Caco-2 (cell line): Measurements from ENCODE around the gene TMEM141. TPM values are rescaled to one million over a fixed set of nuclear protein-coding genes. Genes with fewer than 3 reads are reported as not detected.
"Not testable (repeated sequence)": the region's sequence is repeated elsewhere in the genome, so short reads cannot be mapped to it uniquely, and the experiment has no call there.

Experiments used
- BruUV-seq: library from RNA; stranded (reverse); fragments of 400-500 nt; replicated peaks from 2 replicates; lab custom pipeline; 2021; lab: Mats Ljungman, UMichigan
- CTCF ChIA-PET: fragments of 300-600 bp; sonication (Branson Sonifier 250); formaldehyde crosslinking; loops from one replicate; lab custom pipeline; 2022; ENCODE audit warnings: antibody characterized with exemption; lab: Charles Lee
- POLR2A ChIA-PET: fragments of 300-600 bp; sonication (Branson Sonifier 250); formaldehyde crosslinking; loops from one replicate; lab custom pipeline; 2022; ENCODE audit warnings: antibody characterized with exemption; lab: Charles Lee
- DNase-seq, 2 experiments: peaks; one replicate each; pipeline versions ENCODE4 v3.0.0 to v3.0.0-alpha.2; 2020 to 2022
- H3K27me3 ChIP-seq: replicated peaks from 2 replicates; pipeline ENCODE4 v1.6.0; 2011; ENCODE audit warnings: low read length; ENCODE audit not compliant: control insufficient read depth, insufficient read depth
- H3K36me3 ChIP-seq: 2 replicates; pipeline ENCODE4 v1.5.1; 2011; ENCODE audit warnings: low read length; ENCODE audit not compliant: control insufficient read depth, insufficient read depth
- H3K4me1 ChIP-seq: fragments of 250-450 bp; sonication (Bioruptor Pico); 2 replicates; pipeline ENCODE4 v1.5.1; 2020; ENCODE audit warnings: mild to moderate bottlenecking
- H3K4me3 ChIP-seq: 2 replicates; pipeline ENCODE4 v1.5.1; 2011; ENCODE audit warnings: low read depth, mild to moderate bottlenecking, control low read depth, low read length
- H3K9me3 ChIP-seq: fragments of 250-450 bp; sonication (Bioruptor Pico); 2 replicates; pipeline ENCODE4 v1.5.1; 2020; ENCODE audit warnings: mild to moderate bottlenecking, moderate library complexity
- H3K27ac Mint-ChIP-seq: one replicate; pipeline ENCODE4 v1.8.0; 2022; ENCODE audit warnings: mixed read lengths; ENCODE audit not compliant: unreplicated experiment
- H3K27me3 Mint-ChIP-seq: one replicate; pipeline ENCODE4 v1.8.0; 2022; ENCODE audit warnings: mixed read lengths; ENCODE audit not compliant: insufficient read depth, unreplicated experiment
- H3K36me3 Mint-ChIP-seq: one replicate; pipeline ENCODE4 v1.8.0; 2022; ENCODE audit warnings: mild to moderate bottlenecking, mixed read lengths; ENCODE audit not compliant: insufficient read depth, unreplicated experiment
- H3K4me1 Mint-ChIP-seq: one replicate; pipeline ENCODE4 v1.8.0; 2022; ENCODE audit warnings: low read depth, mixed read lengths; ENCODE audit not compliant: unreplicated experiment
- H3K4me3 Mint-ChIP-seq: one replicate; pipeline ENCODE4 v1.8.0; 2022; ENCODE audit warnings: mild to moderate bottlenecking, moderate library complexity, mixed read lengths; ENCODE audit not compliant: unreplicated experiment
- H3K9me3 Mint-ChIP-seq: one replicate; pipeline ENCODE4 v1.8.0; 2022; ENCODE audit warnings: mixed read lengths; ENCODE audit not compliant: unreplicated experiment
- intact Hi-C: fragments of 100-400 bp; cut with micrococcal nuclease; formaldehyde crosslinking; loops from one replicate; pipeline ENCODE4 v1.10.0; 2022; ENCODE audit not compliant: unreplicated experiment
- total RNA-seq: library from RNA; stranded (reverse); gene quantifications from 2 replicates; pipeline ENCODE4 v1.2.3, GENCODE V29; 2022
- TF ChIP-seq, protein P1 (sequence below), 2 experiments: fragments of 200-600 bp in 1 of 2; IDR thresholded peaks; 1 replicate in 1 of 2; 2 replicates in 1 of 2; pipeline versions ENCODE4 v1.5.1 to v1.8.0; 2011 to 2022; ENCODE audit warnings: antibody characterized with exemption in 1 of 2, control low read depth in 1 of 2, inconsistent platforms in 1 of 2, low read depth in 1 of 2, low read length in 1 of 2, mild to moderate bottlenecking in 1 of 2, moderate library complexity in 1 of 2; ENCODE audit not compliant: insufficient read depth in 1 of 2, severe bottlenecking in 1 of 2, unreplicated experiment in 1 of 2

The TMEM141 gene
- total RNA-seq, 1 experiment from 2014 or later, result 107 TPM

DNA sequence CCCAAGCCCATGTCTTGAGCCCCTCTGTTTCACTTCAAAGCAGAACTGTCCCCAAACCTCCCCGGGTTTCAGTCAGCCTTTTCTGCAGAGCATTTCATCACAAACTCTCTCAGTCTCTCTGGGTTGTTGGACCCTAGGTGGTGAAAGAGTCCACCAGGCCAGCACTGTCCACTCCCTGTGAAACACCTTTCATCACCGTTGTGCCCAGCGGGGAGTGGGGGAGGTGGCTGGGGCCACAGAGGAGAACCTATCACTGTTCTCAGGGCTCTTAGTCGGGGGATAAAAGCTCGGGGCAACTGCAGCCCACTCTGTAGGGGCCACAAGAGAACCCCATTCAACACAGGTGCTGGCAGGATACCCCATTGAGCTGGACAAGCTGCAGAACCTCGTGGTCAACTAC is 11.2 kb downstream of the TMEM141 start:
- no TSS peak for BruUV-seq
- Mint-ChIP-seq H3K27ac (no peak overlapping the region), H3K27me3 (no peaks in the 10 kb centered on the region)

DNA sequence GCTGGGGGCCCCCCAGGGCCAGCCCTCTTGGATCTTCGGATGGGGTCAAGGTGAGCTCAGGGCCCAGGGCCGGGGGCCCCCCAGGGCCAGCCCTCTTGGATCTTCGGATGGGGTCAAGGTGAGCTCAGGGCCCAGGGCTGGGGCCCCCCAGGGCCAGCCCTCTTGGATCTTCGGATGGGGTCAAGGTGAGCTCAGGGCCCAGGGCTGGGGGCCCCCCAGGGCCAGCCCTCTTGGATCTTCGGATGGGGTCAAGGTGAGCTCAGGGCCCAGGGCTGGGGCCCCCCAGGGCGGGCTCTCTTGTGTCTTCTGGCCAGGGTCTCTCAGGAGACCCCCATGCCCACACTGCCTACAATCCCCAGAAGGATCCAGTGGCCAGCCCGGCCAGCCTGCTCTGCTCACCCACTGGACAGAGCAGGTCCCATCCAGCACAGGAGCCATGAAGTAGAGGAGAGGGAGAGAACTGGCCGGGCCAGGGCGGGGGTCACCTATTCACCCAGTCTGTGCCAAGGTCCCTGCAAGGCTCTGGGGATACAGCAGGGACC is 11.9 kb downstream of the TMEM141 start:
- H3K27ac Mint-ChIP-seq, H3K36me3 ChIP-seq, intact Hi-C loops, H3K4me1 Mint-ChIP-seq, BruUV-seq, DNase-seq, CTCF ChIA-PET, H3K4me3 Mint-ChIP-seq, H3K4me3 ChIP-seq, POLR2A ChIA-PET, H3K27me3 ChIP-seq, H3K27me3 Mint-ChIP-seq, H3K9me3 Mint-ChIP-seq, H3K9me3 ChIP-seq: not testable (repeated sequence)
- peaks cover 61% of the 10 kb centered on the region for H3K36me3 Mint-ChIP-seq
- peaks cover 19% of the 10 kb centered on the region for H3K4me1 ChIP-seq

More for the DNA sequence above, 11.2 kb downstream of the TMEM141 start:
- H3K4me1 ChIP-seq, result peaks cover 27% of the 10 kb centered on the region
- H3K27me3 ChIP-seq, result no peaks in the 10 kb centered on the region
- ChIA-PET CTCF (no interaction called here), POLR2A (no interaction called here)
- intact Hi-C loops, result no loop called here
- no peak overlapping the region for H3K4me3 ChIP-seq
- Mint-ChIP-seq H3K36me3 (peaks cover 61% of the 10 kb centered on the region), H3K4me1 (peaks cover 8% of the 10 kb centered on the region), H3K9me3 (no peaks in the 10 kb centered on the region), H3K4me3 (no peak overlapping the region)
- TF ChIP-seq, protein P1, sequence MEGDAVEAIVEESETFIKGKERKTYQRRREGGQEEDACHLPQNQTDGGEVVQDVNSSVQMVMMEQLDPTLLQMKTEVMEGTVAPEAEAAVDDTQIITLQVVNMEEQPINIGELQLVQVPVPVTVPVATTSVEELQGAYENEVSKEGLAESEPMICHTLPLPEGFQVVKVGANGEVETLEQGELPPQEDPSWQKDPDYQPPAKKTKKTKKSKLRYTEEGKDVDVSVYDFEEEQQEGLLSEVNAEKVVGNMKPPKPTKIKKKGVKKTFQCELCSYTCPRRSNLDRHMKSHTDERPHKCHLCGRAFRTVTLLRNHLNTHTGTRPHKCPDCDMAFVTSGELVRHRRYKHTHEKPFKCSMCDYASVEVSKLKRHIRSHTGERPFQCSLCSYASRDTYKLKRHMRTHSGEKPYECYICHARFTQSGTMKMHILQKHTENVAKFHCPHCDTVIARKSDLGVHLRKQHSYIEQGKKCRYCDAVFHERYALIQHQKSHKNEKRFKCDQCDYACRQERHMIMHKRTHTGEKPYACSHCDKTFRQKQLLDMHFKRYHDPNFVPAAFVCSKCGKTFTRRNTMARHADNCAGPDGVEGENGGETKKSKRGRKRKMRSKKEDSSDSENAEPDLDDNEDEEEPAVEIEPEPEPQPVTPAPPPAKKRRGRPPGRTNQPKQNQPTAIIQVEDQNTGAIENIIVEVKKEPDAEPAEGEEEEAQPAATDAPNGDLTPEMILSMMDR (IDR thresholded peaks at IDR 0.05; ENCODE audit: insufficient read depth in 1 of 2, low read depth in 1 of 2, low read length in 1 of 2, severe bottlenecking in 1 of 2, unreplicated experiment in 1 of 2), result no peak
- no peaks in the 10 kb centered on the region for H3K9me3 ChIP-seq
- DNase-seq, result no peak
- peaks cover 3% of the 10 kb centered on the region for H3K36me3 ChIP-seq

DNA sequence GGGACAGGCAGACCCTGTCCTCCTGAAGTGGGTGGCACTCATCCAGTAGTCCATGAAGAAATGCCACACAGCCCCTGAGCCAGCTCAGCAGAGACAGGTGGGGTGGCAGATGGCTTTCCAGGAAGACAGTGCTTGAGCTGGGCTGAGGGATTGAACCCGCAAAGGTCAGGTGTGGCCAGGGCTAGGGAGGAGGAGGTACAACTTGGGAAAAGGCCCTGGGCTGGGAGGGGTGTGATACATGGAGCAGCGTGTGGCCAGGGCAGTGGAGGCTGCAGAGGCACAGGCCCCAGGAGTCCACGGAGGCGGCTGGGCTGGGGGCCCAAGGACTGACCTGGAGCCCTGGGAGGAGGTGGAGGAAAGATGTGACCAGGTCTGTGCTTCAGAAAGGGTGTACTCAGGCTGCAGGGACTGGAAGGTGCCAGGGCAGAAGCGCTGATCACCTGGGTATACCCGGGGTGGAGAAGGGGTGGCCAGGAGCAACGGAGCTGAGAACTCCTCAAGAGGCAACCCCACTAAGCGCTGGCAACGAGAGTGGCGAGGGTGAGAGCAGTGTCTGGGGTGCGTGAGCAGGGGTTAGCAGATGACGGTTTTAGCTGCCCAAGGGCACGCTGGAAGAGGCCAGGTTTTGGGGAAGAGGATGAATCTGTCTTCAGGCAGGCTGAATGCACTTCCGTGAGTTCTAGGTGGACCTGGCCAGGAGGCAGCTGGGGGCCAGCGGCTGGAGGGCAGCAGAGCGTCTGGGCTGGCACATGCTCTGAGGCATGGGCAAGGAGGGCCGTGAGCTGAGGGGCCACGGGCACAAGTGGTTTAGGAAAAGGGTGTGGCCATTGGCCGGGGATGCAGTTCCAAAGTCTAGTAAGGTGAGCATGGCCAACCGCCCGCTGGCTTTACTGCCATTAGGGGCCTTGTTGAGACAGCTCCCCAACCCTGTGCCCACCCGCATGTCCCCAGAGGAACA is 12.7 kb downstream of the TMEM141 start:
- no peak for DNase-seq
- POLR2A ChIA-PET, result interaction anchor here (0.6 kb wide), 1 partner anchor 276 kb away, joined by 3 read pairs; no protein-coding TSS in a partner anchor

More for the DNA sequence above, 12.7 kb downstream of the TMEM141 start:
- Histone ChIP-seq H3K4me3 (no peak overlapping the region), H3K9me3 (no peaks in the 10 kb centered on the region), H3K27me3 (no peaks in the 10 kb centered on the region), H3K36me3 (peaks cover 3% of the 10 kb centered on the region), H3K4me1 (peaks cover 12% of the 10 kb centered on the region; the same call in 1 of the 2 replicates)
- BruUV-seq, result no TSS peak
- intact Hi-C loops, result no loop called here
- H3K4me1 Mint-ChIP-seq, result peaks cover 6% of the 10 kb centered on the region
- H3K36me3 Mint-ChIP-seq, result peaks cover 54% of the 10 kb centered on the region
- no peak overlapping the region for H3K4me3 Mint-ChIP-seq
- CTCF ChIA-PET, result no interaction called here
- TF ChIP-seq, protein P1 (IDR thresholded peaks at IDR 0.05; ENCODE audit: insufficient read depth in 1 of 2, low read depth in 1 of 2, low read length in 1 of 2, severe bottlenecking in 1 of 2, unreplicated experiment in 1 of 2), result no peak
- H3K27ac Mint-ChIP-seq, result no peak overlapping the region
- H3K9me3 Mint-ChIP-seq, result no peaks in the 10 kb centered on the region
- no peaks in the 10 kb centered on the region for H3K27me3 Mint-ChIP-seq
